Right ventricle myocardium superior (tissue), 1 donor: ENCODE data around the gene RSPH4A. TPM values are rescaled to one million over a fixed set of nuclear protein-coding genes. Genes with fewer than 3 reads are reported as not detected.
"Not testable (repeated sequence)": the region's sequence is repeated elsewhere in the genome, so short reads cannot be mapped to it uniquely, and the experiment has no call there.

Experiments
- ATAC-seq: fragments of 200-7000 bp; cut with Tn5 transposase; one replicate; pipeline ENCODE4 v1.9.1; 2020; ENCODE audit warnings: mild to moderate bottlenecking; ENCODE audit not compliant: poor library complexity
- DNase-seq: peaks from one replicate; pipeline ENCODE4 v3.0.0-alpha.2; 2020
- intact Hi-C: fragments of 100-400 bp; cut with DNase I; formaldehyde crosslinking; loops from one replicate; pipeline ENCODE4 v1.11.2; 2022
- long read RNA-seq: library from polyadenylated mRNA; unstranded; transcript quantifications from one replicate; pipeline ENCODE4 v2.0.0, GENCODE V29; 2021
- total RNA-seq: library from RNA; stranded (reverse); fragmentation: NEBNext Ultra II Directional; extraction: Animal tissue kit (Norgen Biotek cat#: 25700); gene quantifications from one replicate; pipeline ENCODE4 v1.2.1, GENCODE V29; 2021
- donor health status: DM: no; HTN: yes; CAD: no; lungs with severe emphysema.

RSPH4A gene
- not detected for total RNA-seq
- long read RNA-seq: 0 reads

DNA sequence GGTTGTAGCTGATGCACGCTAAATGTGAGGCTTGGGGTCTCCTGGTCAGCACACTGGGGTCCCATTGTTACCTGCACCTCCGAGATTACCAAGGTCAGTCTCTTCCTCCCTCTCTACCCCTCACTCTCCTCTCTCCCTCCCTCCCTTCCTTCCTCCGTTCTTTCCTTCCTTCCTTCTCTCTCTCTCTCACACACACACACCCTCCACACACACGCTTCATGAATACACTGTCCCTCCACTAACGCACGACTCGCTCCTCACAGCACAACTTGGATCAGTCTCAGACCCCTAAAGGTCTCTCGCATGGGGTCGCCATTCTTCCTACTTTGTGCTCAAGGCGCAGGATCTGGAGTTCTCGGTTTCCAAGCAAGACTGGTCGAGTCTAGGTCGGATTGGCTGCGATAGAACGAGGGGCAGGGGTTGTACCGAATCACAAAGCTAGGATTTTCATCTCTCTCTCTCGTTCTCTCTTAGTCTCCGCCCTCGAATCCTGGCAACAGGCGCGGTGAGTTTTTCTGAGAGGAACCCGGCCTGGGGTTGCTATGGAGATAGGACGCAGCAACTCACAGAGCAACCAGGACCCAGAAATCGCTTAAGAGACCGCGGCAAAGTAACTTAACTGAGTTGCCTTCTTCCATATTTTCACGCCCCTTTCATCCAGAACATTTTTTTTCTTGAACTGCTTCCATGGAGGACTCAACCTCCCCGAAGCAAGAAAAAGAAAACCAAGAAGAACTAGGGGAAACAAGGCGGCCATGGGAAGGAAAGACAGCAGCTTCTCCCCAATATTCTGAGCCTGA, at the start of gene RSPH4A:
Gene RSPH4A, plus strand, starts transcription at position 543 of the 800 bp plus-strand sequence. Its CDS starts 145 bp downstream, at position 688.
- intact Hi-C loops: no loop called here
- peak; percentile 99 for ATAC-seq
- peak; percentile 94 for DNase-seq

GRCh38 chr6:116568111-116568510, 48.2 kb upstream of the RSPH4A start:
- intact Hi-C loops: no loop called here
- no peak for ATAC-seq
- DNase-seq: no peak

DNA sequence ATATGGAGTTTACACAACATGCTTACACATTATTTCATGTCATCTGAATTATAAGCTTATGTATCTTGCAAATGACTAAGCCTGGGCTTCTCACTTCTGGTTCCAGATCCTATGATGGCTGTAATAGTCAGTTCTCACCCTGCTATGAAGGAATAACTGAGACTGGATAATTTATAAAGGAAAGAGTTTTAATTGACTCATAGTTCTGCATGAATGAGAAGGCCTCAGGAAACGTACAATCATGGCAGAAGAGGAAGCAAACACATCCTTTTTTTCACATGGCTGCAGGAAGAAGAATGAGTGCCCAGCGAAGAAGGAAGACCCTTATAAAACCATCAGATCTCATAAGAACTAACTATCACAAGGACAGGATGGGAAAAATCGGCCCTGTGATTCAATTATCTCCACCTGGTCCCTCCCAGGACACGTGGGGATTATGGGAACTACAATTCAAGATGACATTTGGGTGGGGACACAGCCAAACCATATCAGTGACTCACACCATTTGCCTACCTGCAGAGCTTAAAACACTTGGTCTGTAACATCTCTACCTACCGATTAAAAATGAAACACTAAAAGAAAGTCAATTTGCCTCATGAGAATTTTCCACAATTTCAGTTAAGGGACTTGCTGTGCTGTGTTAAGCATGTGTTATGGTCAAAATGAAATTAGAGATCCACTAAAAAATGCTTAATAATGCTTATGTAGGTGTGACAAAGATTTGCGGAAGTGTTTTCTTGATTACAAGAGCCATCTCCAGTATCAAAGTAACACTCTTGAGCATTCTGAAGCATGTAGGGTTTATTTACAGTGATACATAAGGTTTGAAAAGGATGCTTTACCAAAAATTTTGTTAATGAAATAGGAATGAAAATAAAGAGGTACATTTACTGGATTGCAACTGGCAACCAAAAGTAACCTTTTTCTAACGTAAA, 47.2 kb upstream of the RSPH4A start:
- DNase-seq (no peak), ATAC-seq (no peak)
- intact Hi-C loops: no loop called here

DNA sequence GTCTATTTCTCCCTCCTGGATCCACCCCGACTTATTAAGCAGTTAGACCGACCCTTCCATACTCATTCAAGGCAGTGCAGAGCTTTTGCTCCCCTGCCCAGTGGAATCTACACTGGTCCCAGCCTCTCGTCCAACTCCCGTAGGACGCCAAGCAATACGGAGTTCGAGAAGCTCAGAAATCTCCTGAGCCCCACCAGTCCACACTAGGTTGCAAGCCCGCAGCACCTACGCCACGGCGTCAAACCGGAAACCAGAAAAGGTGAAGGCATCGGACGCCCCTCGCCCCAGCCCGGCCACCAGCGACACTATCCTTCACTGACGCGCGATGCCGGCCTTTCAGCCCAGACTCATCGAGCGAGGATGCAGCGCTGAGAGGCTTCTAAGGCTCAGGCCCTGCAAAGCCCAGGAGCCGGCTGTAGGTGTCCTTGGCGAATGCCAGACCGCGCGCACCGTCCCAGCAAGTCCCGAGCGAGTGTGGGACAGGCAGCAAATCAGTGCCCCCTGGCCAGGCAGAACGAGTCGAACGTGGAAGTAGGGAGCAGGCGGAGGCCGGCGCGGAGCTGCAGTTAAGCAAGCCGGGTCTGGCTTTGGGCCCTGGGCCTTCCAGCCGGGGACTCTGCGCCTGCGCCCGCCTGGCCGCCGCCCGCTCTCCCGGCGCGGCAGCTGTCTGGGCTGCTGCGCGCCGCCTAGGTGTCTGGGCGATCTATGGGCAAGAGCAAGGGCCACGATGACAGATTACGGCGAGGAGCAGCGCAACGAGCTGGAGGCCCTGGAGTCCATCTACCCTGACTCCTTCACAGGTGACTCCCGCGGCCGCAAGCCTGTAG, 45.2 kb upstream of the RSPH4A start, which contains the start of gene RWDD1:
Gene RWDD1, plus strand, starts transcription at position 649 of the 827 bp plus-strand sequence. Its CDS starts 79 bp downstream, at position 728.
- ATAC-seq: peak; percentile 97
- intact Hi-C loops: no loop called here

DNA sequence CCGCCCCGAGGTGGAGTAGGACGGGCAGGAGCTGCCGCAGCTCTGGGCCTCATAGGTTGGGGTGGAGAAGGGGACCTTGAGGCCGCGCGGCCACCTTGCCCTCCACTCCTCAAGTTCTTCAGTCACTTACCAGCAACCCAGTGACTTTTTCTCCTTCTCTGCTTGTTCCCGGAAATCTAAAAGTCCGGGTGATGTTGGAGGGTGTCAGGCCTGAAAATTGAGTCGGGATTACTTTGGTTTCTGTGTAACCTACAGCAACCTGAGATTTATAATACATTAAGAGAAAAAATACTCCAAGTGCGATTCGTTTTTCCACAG, 44.6 kb upstream of the RSPH4A start:
- intact Hi-C loops: no loop called here
- peak; percentile 58 for ATAC-seq
- no peak for DNase-seq

More for the DNA sequence above, 45.2 kb upstream of the RSPH4A start, which contains the start of gene RWDD1:
- peak; percentile 100 for DNase-seq

GRCh38 chr6:116572162-116572561, 44.1 kb upstream of the RSPH4A start:
- DNase-seq: peak; percentile 42
- intact Hi-C loops: no loop called here

DNA sequence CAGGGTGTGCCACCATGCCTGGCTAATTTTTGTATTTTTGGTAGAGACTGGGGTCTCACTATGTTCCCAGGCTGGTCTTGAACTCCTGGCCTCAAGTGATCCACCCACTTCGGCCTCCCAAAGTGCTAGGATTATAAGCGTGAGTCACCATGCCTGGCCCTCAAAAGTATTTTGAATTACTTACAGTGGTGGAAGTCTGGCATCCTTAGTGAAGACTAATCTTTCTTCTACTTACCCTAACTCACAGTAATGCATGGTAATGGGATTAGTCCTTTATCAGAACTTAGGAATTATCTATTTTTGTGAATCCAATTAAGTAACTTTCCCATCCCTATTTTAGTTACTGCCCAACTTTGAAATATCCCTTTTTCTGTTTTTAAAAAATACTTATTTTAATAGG, 41.1 kb upstream of the RSPH4A start:
- ATAC-seq: no peak
- intact Hi-C loops: no loop called here
- no peak for DNase-seq

More at GRCh38 chr6:116572162-116572561, 44.1 kb upstream of the RSPH4A start:
- peak; percentile 48 for ATAC-seq

- intact Hi-C loops: no loop called here
- ATAC-seq: no peak
- no peak for DNase-seq
Observed at GRCh38 chr6:116577486-116577885, 38.8 kb upstream of the RSPH4A start.

DNA sequence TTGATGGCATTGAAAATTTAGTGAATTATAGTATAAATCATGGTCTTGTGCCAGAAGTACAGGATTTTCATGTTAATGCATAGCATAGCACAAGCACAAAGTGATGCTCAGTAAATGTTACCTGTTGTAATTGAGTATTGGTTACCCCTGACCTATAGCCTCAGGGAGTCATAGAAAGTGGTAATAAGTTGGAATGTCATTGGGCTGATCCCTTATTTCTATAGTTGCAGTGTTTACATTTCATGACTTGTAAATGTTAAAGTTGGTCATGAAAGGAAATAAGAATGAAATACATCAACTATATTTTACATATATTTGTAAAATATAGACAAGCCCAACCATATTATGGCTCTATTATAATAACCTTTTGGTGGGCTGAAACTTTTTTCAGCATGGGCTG, 37.9 kb upstream of the RSPH4A start:
- ATAC-seq: no peak
- DNase-seq: no peak
- intact Hi-C loops: no loop called here

- intact Hi-C loops: no loop called here
- ATAC-seq (no peak), DNase-seq (no peak)
Observed at GRCh38 chr6:116579143-116579542, 37.1 kb upstream of the RSPH4A start.

GRCh38 chr6:116580198-116580597, 36.1 kb upstream of the RSPH4A start:
- DNase-seq (no peak), ATAC-seq (no peak)
- intact Hi-C loops: no loop called here

- DNase-seq (no peak), ATAC-seq (no peak)
- intact Hi-C loops: no loop called here
Observed at GRCh38 chr6:116586276-116586675, 30.0 kb upstream of the RSPH4A start.

DNA sequence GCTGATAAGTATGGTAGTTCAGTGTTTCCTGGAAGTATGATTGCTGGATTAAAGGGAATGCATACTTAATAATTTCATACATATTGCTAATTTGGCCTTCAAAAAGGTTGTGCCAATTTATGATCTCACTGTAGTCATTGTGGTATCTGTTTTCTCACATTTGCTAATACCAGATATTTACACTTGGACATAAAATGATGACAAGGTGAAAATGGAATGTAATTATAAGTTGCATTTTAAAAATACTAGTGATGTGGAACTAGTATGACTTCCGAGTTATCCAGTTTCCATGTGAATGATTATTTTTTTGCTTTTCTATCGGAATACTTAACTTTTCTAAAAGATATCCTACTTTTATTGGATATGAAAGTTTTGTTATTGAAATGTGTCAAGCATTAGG, 29.5 kb upstream of the RSPH4A start:
- no peak for DNase-seq
- intact Hi-C loops: no loop called here
- no peak for ATAC-seq

DNA sequence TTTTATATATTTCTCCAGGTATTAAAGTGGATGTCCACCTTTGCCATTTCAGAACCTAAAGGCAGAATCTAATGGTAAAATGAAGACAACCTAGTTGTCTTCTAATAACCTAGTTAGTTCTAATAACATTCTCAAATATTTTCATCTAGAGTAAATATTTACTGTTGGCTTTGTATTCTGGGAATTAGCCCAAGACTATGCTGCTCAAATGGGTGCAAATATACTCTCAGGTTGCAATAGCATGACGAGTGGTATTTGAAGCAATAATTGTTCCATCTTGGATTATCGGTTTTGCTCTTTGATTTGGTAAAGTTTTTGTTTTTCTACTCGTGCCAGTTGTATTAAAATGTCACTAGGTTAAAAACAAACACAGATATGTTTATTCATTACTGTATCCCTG, 21.0 kb upstream of the RSPH4A start:
- no peak for DNase-seq
- intact Hi-C loops: no loop called here
- ATAC-seq: no peak

DNA sequence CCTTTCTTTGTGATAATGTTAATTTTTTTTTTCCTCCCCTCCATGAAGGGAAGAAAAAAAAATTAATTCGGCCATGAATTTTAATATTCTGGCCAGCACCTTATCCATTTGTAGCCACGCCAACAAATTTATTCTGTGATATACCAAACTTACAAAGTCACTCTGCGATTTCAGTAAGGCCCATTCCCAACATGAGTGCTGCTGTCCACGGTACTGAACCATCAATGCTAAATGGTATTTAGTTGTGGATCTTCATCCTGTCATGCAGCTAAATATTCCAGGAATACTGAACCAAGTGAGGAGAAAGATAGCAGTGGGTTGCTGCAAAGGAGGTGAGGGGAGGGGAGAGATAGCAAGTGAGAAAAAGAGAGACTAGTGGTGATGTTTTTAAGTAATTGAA, 19.5 kb upstream of the RSPH4A start:
- no peak for DNase-seq
- ATAC-seq: no peak
- intact Hi-C loops: no loop called here

GRCh38 chr6:116603916-116604315, 12.4 kb upstream of the RSPH4A start:
- ATAC-seq, DNase-seq, intact Hi-C loops: not testable (repeated sequence)

DNA sequence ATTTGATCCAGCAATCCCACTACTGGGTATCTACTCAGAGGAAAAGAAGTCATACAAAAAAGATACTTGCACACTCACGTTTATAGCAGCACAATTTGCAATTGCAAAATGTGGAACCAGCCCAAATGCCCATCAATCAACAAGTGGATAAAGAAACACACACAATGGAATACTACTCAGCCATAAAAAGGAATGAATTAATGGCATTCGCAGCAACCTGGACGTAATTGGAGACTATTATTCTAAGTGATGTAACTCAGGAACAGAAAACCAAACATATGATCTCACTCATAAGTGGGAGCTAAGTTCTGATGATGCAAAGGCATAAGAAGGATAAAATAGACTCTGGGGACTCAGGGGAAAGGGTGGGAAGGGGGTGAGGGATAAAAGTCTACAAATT, 11.4 kb upstream of the RSPH4A start:
- ATAC-seq, DNase-seq, intact Hi-C loops: not testable (repeated sequence)

- ATAC-seq (no peak), DNase-seq (no peak)
- intact Hi-C loops: no loop called here
Observed at GRCh38 chr6:116605935-116606334, 10.3 kb upstream of the RSPH4A start.

- ATAC-seq (no peak), DNase-seq (no peak)
- intact Hi-C loops: no loop called here
Observed at GRCh38 chr6:116611056-116611455, 5.2 kb upstream of the RSPH4A start.
